Measurements from ENCODE around the gene RBMS2.
A peak's percentile ranks its signal among the peaks of the same experiment; 100 is the strongest.
"Not testable (repeated sequence)": the region's sequence is repeated elsewhere in the genome, so short reads cannot be mapped to it uniquely, and the experiment has no call there.

The RBMS2 gene

GRCh38 chr12:56494106-56494415 lies 27.6 kb upstream of the RBMS2 start:
- not testable (repeated sequence) for H3K9me3 Mint-ChIP-seq; H3K4me1 Mint-ChIP-seq; H3K4me3 Mint-ChIP-seq; H3K27ac Mint-ChIP-seq; DNase-seq; ATAC-seq (replicated peaks); H3K36me3 Mint-ChIP-seq
- peaks cover 11 to 19% of the 10 kb centered on the region in 2 donors for H3K27me3 Mint-ChIP-seq

DNA sequence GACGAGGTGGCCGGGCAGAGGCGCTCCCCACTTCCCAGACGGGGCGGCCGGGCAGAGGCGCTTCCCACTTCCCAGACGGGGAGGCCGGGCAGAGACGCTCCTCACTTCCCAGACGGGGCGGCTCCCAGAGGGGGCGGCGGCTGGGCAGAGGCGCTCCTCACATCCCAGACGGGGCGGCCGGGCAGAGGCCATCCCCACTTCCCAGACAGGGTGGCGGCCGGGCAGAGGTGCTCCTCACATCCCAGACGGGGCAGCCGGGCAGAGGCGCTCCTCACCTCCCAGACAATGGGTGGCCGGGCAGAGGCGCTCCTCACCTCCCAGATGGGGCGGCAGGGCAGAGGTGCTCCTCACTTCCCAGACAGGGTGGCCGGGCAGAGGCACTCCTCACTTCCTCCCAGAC lies 27.1 kb upstream of the RBMS2 start:
- not testable (repeated sequence) for H3K4me3 Mint-ChIP-seq; H3K27ac Mint-ChIP-seq; DNase-seq; H3K9me3 Mint-ChIP-seq; H3K4me1 Mint-ChIP-seq; ATAC-seq (replicated peaks); H3K36me3 Mint-ChIP-seq
- peaks cover 11 to 19% of the 10 kb centered on the region in 2 donors for H3K27me3 Mint-ChIP-seq

GRCh38 chr12:56496704-56497103 lies 24.9 kb upstream of the RBMS2 start:
- not testable (repeated sequence) for ATAC-seq (replicated peaks); H3K27me3 Mint-ChIP-seq; H3K27ac Mint-ChIP-seq; H3K9me3 Mint-ChIP-seq; H3K4me1 Mint-ChIP-seq; H3K36me3 Mint-ChIP-seq
- peak overlapping the region; percentile 61 to 71 for H3K4me3 Mint-ChIP-seq
- DNase-seq, result peak; percentile 51

- H3K4me3 Mint-ChIP-seq; H3K36me3 Mint-ChIP-seq; H3K9me3 Mint-ChIP-seq; H3K4me1 Mint-ChIP-seq; ATAC-seq (replicated peaks); H3K27me3 Mint-ChIP-seq; H3K27ac Mint-ChIP-seq; DNase-seq: not testable (repeated sequence)
Measured at GRCh38 chr12:56498126-56498902, 23.3 kb upstream of the RBMS2 start.

DNA sequence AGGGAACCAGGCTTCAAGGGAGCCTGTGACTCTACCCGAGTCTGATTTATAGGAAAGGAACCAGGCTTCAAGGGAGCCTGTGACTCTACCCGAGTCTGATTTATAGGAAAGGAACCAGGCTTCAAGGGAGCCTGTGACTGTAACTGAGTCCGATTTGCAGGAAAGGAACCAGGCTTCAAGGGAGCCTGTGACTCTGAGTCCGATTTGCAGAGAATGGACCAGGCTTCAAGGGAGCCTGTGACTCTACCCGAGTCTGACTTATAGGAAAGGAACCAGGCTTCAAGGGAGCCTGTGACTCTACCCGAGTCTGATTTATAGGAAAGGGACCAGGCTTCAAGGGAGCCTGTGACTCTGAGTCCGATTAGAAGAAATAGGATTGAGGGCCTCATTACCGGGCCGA lies 22.2 kb upstream of the RBMS2 start:
- not testable (repeated sequence) for H3K4me3 Mint-ChIP-seq; DNase-seq; ATAC-seq (replicated peaks); H3K36me3 Mint-ChIP-seq; H3K9me3 Mint-ChIP-seq; H3K27me3 Mint-ChIP-seq; H3K27ac Mint-ChIP-seq; H3K4me1 Mint-ChIP-seq

DNA sequence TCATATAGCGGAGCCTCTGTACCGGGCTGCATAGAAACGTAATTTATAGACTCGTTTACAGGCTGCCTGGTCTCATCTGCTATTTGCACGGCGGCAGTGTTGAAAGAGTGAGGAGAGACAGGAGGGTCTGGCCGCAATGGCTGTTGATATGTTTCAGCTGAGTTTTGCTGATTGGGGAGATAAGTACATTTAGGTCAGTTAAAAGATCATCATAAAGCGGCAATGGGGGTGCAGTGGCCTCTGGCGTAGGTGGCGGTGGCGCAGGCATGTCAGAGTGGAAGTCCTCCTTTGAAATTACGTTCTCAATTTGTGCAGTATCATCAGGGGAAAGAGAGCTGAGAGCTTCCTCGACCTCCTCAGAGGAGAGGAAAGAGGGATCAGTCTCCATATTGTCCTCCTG lies 21.7 kb upstream of the RBMS2 start:
- not testable (repeated sequence) for H3K4me3 Mint-ChIP-seq; DNase-seq; H3K27me3 Mint-ChIP-seq; H3K4me1 Mint-ChIP-seq; H3K9me3 Mint-ChIP-seq; H3K36me3 Mint-ChIP-seq; H3K27ac Mint-ChIP-seq; ATAC-seq (replicated peaks)

- Mint-ChIP-seq H3K27me3 (peaks cover 10 to 15% of the 10 kb centered on the region in 2 donors), H3K36me3 (no peaks in the 10 kb centered on the region), H3K27ac (no peak overlapping the region), H3K4me1 (peaks cover 1 to 7% of the 10 kb centered on the region in 2 donors), H3K9me3 (no peaks in the 10 kb centered on the region), H3K4me3 (no peak overlapping the region)
- no peak for DNase-seq
- ATAC-seq (replicated peaks), result no peak
Measured at GRCh38 chr12:56510786-56511185, 10.8 kb upstream of the RBMS2 start.

DNA sequence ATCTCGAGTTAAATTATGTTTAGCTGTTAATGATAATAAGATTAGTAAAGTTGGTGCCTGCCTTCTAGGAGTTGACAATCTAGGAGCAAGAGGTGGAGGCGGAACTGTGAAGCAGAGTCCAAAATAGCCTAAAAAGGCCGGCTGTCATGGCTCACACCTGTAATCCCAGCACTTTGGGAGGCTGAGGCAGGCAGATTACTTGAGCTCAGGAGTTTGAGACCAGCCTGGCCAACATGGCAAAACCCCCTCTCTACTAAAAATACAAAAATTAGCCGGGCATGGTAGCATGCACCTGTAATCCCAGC lies 7.7 kb upstream of the RBMS2 start:
- DNase-seq; H3K27ac Mint-ChIP-seq; H3K36me3 Mint-ChIP-seq; H3K4me3 Mint-ChIP-seq; H3K9me3 Mint-ChIP-seq; ATAC-seq (replicated peaks): not testable (repeated sequence)
- Mint-ChIP-seq H3K27me3 (peaks cover 10 to 15% of the 10 kb centered on the region in 2 donors), H3K4me1 (peaks cover 5 to 12% of the 10 kb centered on the region in 2 donors)

DNA sequence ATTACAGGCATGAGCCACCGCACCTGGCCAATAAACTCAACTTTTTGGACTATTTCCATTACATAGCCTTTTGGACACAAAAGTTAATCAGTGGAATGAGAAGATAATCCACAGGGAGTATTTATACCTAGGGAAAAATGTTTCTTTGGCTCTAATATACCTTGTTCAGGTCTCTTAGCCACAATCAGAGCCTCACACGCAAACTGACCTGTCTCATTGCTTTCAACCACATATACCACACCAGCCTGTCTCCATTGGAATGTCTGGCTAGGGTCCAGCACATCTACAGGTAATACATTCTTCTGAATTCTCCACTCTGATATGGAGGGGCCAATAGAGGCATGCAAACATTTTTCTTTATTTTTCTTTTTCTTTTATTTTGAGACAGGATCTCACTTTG lies 3.8 kb upstream of the RBMS2 start:
- Mint-ChIP-seq H3K4me1 (peaks cover 10 to 38% of the 10 kb centered on the region in 2 donors), H3K27me3 (no peaks in the 10 kb centered on the region), H3K4me3 (no peak overlapping the region), H3K36me3 (no peaks in the 10 kb centered on the region), H3K9me3 (no peaks in the 10 kb centered on the region), H3K27ac (no peak overlapping the region)
- ATAC-seq (replicated peaks), result no peak
- no peak for DNase-seq

DNA sequence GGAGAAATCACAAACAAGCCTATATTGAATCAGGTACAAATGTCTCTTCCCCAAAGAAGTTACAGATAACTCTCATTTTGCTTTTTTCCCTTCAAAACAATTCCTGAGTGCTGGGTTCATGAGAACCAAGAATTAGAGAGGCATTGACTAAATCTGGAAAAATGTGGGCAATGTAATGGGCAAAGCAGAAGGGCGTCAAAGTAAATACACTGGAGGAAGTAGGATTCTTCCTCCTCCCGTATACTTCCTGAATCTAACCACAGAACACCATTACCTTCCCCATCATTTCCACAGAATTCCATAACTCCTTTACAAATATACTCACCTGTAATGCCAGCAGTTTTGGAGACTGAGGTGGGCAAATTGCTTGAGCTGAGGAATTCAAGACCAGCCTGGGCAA lies 3.0 kb upstream of the RBMS2 start:
- no peak overlapping the region for H3K4me3 Mint-ChIP-seq
- no peak for DNase-seq
- H3K27me3 Mint-ChIP-seq, result no peaks in the 10 kb centered on the region
- H3K27ac Mint-ChIP-seq, result no peak overlapping the region
- H3K4me1 Mint-ChIP-seq, result peaks cover 10 to 39% of the 10 kb centered on the region in 2 donors
- H3K9me3 Mint-ChIP-seq, result no peaks in the 10 kb centered on the region
- no peaks in the 10 kb centered on the region for H3K36me3 Mint-ChIP-seq
- no peak for ATAC-seq (replicated peaks)

DNA sequence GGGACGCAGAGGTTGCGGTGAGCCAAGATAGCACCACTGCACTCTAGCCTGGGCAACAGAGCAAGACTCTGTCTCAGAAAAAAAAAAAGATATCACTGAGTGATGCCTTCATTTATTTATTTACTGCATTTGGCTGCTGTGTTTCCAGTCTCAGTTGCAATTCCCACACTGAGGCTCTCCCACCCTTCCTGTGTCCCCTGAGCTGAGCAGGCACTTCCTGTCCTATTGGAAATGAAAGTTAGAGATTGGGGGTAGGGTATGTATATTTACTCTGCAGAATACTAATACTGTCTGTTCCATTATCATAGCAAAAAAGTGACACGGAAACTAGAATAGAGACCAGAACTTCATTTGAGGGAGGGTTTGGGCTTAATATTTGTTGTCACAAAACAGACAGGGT lies 1.6 kb upstream of the RBMS2 start:
- no peaks in the 10 kb centered on the region for H3K27me3 Mint-ChIP-seq
- no peak overlapping the region for H3K4me3 Mint-ChIP-seq
- ATAC-seq (replicated peaks), result no peak
- DNase-seq, result no peak
- H3K9me3 Mint-ChIP-seq, result no peaks in the 10 kb centered on the region
- H3K36me3 Mint-ChIP-seq, result no peaks in the 10 kb centered on the region
- H3K27ac Mint-ChIP-seq, result no peak overlapping the region
- peaks cover 9 to 34% of the 10 kb centered on the region in 2 donors for H3K4me1 Mint-ChIP-seq

DNA sequence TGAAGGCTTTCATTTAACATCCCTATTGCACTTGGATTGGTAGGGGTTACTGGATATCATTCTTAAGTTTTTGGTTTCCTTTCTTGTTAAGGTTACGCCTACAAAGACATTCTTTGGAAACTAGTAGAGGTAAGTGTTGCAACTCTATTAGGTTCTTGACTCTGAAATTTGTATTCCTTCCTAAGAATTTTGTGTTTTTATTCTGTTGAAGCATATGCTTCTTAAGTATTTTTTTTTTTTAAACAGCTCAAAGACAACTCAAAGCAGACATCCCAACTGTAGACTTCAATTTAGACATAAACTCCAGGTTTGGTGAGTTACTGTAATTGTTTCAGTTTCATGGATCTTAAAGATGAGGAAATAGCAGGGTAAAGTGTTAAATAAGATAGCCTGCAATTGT lies 1.1 kb upstream of the RBMS2 start:
- Mint-ChIP-seq H3K4me1 (peaks cover 9 to 34% of the 10 kb centered on the region in 2 donors), H3K27me3 (no peaks in the 10 kb centered on the region), H3K36me3 (no peaks in the 10 kb centered on the region), H3K4me3 (no peak overlapping the region), H3K9me3 (no peaks in the 10 kb centered on the region), H3K27ac (no peak overlapping the region)
- no peak for ATAC-seq (replicated peaks)
- no peak for DNase-seq

GRCh38 chr12:56521209-56521589 lies 421 bp upstream of the RBMS2 start:
- peaks cover 9 to 34% of the 10 kb centered on the region in 2 donors for H3K4me1 Mint-ChIP-seq
- no peaks in the 10 kb centered on the region for H3K27me3 Mint-ChIP-seq
- ATAC-seq (replicated peaks) (peak in 1 of 2 donors; percentile 19), DNase-seq (no peak)
- peak overlapping the region; percentile 80 to 98 for H3K4me3 Mint-ChIP-seq
- H3K27ac Mint-ChIP-seq, result no peak overlapping the region
- no peaks in the 10 kb centered on the region for H3K36me3 Mint-ChIP-seq
- H3K9me3 Mint-ChIP-seq, result no peaks in the 10 kb centered on the region

GRCh38 chr12:56522411-56523193 lies 982 bp downstream of the RBMS2 start:
- Mint-ChIP-seq H3K27ac (no peak overlapping the region), H3K27me3 (no peaks in the 10 kb centered on the region), H3K9me3 (no peaks in the 10 kb centered on the region), H3K4me1 (peaks cover 9 to 34% of the 10 kb centered on the region in 2 donors), H3K36me3 (no peaks in the 10 kb centered on the region), H3K4me3 (peak overlapping the region; percentile 80 to 98)
- ATAC-seq (replicated peaks) (no peak), DNase-seq (no peak)

GRCh38 chr12:56528846-56529245 lies 7.2 kb downstream of the RBMS2 start:
- Mint-ChIP-seq H3K4me3 (no peak overlapping the region), H3K36me3 (peaks cover 0 to 2% of the 10 kb centered on the region in 2 donors), H3K27me3 (no peaks in the 10 kb centered on the region), H3K9me3 (no peaks in the 10 kb centered on the region), H3K4me1 (no peaks in the 10 kb centered on the region), H3K27ac (no peak overlapping the region)
- no peak for DNase-seq
- ATAC-seq (replicated peaks), result no peak
